GDM1 (cell line): ENCODE measurements around the gene MEIOB.

ENCODE experiments used
- DNase-seq: peaks from one replicate; lab custom pipeline; 2025; lab: John Stamatoyannopoulos, UW

The MEIOB gene

GRCh38 chr16:1787322-1788094, 84.5 kb downstream of the MEIOB start:
- DNase-seq: no peak

- DNase-seq: no peak
Observed at GRCh38 chr16:1787056-1787321, 85.0 kb downstream of the MEIOB start.

- DNase-seq: no peak
Observed at GRCh38 chr16:1786242-1787055, 85.5 kb downstream of the MEIOB start.

GRCh38 chr16:1785846-1786170, 86.2 kb downstream of the MEIOB start:
- DNase-seq: no peak

GRCh38 chr16:1784977-1785845, 86.8 kb downstream of the MEIOB start:
- no peak for DNase-seq
